CD4-positive, alpha-beta T cell (primary cell): ENCODE results near the gene IRX4. TPM values are rescaled to one million over a fixed set of nuclear protein-coding genes. Genes with fewer than 3 reads are reported as not detected.

ENCODE experiments used
- ATAC-seq: fragments of 200-7000 bp; cut with Tn5 transposase; one replicate; pipeline ENCODE4 v1.10.0; 2022; ENCODE audit warnings: mild to moderate bottlenecking; ENCODE audit not compliant: poor library complexity
- CTCF ChIA-PET: fragments of 350-600 bp; sonication (Branson Sonifier 250); formaldehyde crosslinking; loops from one replicate; lab custom pipeline; 2021; ENCODE audit warnings: antibody characterized with exemption, inconsistent platforms; lab: Charles Lee
- POLR2A ChIA-PET: fragments of 350-600 bp; sonication (Branson Sonifier 250); formaldehyde crosslinking; loops from one replicate; lab custom pipeline; 2021; ENCODE audit warnings: antibody characterized with exemption, inconsistent platforms; lab: Charles Lee
- DNase-seq, 14 experiments: peaks; one replicate each; pipeline ENCODE4 v3.0.0-alpha.2; 2013 to 2020; ENCODE audit warnings: mixed read lengths in 2 of 14
- H3K27ac ChIP-seq, 2 donors: one replicate each; pipeline versions ENCODE4 v1.5.1 to v1.7.0; 2013; ENCODE audit warnings: low read length in 2 of 2, low read depth in 1 of 2, mild to moderate bottlenecking in 1 of 2
- H3K27me3 ChIP-seq, 2 experiments: 1 replicate in 1 of 2; 2 replicates in 1 of 2; pipeline versions ENCODE4 v1.6.1 to v1.7.0; 2013; ENCODE audit warnings: low read length in 2 of 2, control low read depth in 1 of 2, mild to moderate bottlenecking in 1 of 2, moderate library complexity in 1 of 2; ENCODE audit not compliant: insufficient read depth in 2 of 2, control insufficient read depth in 1 of 2
- H3K36me3 ChIP-seq: one replicate; pipeline ENCODE4 v1.6.1; 2013; ENCODE audit warnings: low read length, control low read depth; ENCODE audit not compliant: insufficient read depth
- H3K4me1 ChIP-seq: one replicate; pipeline ENCODE4 v1.6.1; 2013; ENCODE audit warnings: low read length, control low read depth; ENCODE audit not compliant: insufficient read depth
- H3K4me3 ChIP-seq: one replicate; pipeline ENCODE4 v1.5.1; 2013; ENCODE audit warnings: mild to moderate bottlenecking, low read length, moderate library complexity
- H3K9me3 ChIP-seq, 2 experiments: 1 replicate in 1 of 2; 2 replicates in 1 of 2; pipeline versions ENCODE4 v1.6.1 to v1.7.0; 2013; ENCODE audit warnings: low read length in 2 of 2, mild to moderate bottlenecking in 2 of 2, control low read depth in 1 of 2, moderate library complexity in 1 of 2; ENCODE audit not compliant: control insufficient read depth in 1 of 2, insufficient read depth in 1 of 2
- H3K27ac Mint-ChIP-seq: one replicate; pipeline ENCODE4 v1.8.0; 2020; ENCODE audit warnings: mixed read lengths
- H3K27me3 Mint-ChIP-seq: one replicate; pipeline ENCODE4 v1.8.0; 2021; ENCODE audit warnings: mixed read lengths
- H3K36me3 Mint-ChIP-seq: one replicate; pipeline ENCODE4 v1.8.0; 2021; ENCODE audit warnings: low read depth, mixed read lengths
- H3K4me1 Mint-ChIP-seq: one replicate; pipeline ENCODE4 v1.8.0; 2021; ENCODE audit warnings: low read depth, mixed read lengths
- H3K4me3 Mint-ChIP-seq: one replicate; pipeline ENCODE4 v1.8.0; 2020; ENCODE audit warnings: mild to moderate bottlenecking, mixed read lengths
- H3K9me3 Mint-ChIP-seq: one replicate; pipeline ENCODE4 v1.8.0; 2020; ENCODE audit warnings: mixed read lengths
- intact Hi-C, 2 experiments: fragments of 100-400 bp; cut with DNase I in 1 of 2; cut with micrococcal nuclease in 1 of 2; formaldehyde crosslinking; loops; one replicate each; pipeline versions ENCODE4 v1.15.1 to v1.9.0; 2023 to 2025; cut with DNase I, micrococcal nuclease
- total RNA-seq, 174 experiments: library from RNA in 2 of 174; stranded (reverse) in 2 of 174; gene quantifications; one replicate each; pipeline ENCODE4 v1.2.3 and lab custom pipeline; 2021 to 2026
- TF ChIP-seq, protein P1 (sequence below): fragments of 200-600 bp; IDR thresholded peaks from one replicate; pipeline ENCODE4 v1.8.0; 2022; ENCODE audit warnings: antibody characterized with exemption, mild to moderate bottlenecking

The IRX4 gene
- total RNA-seq, 2 experiments from 2014 or later: not detected

- no peak overlapping the region for H3K4me3 ChIP-seq
- no peak for DNase-seq
- H3K36me3 ChIP-seq: no peaks in the 10 kb centered on the region
- ChIA-PET POLR2A (no interaction called here), CTCF (no interaction called here)
- Mint-ChIP-seq H3K4me3 (no peak overlapping the region), H3K4me1 (no peaks in the 10 kb centered on the region), H3K27me3 (peaks cover 54% of the 10 kb centered on the region), H3K27ac (no peak overlapping the region), H3K36me3 (no peaks in the 10 kb centered on the region), H3K9me3 (no peaks in the 10 kb centered on the region)
- H3K9me3 ChIP-seq: peaks cover 0 to 5% of the 10 kb centered on the region in 2 experiments
- no peaks in the 10 kb centered on the region for H3K4me1 ChIP-seq
- peaks cover 3 to 4% of the 10 kb centered on the region in 2 experiments for H3K27me3 ChIP-seq
- TF ChIP-seq, protein P1, sequence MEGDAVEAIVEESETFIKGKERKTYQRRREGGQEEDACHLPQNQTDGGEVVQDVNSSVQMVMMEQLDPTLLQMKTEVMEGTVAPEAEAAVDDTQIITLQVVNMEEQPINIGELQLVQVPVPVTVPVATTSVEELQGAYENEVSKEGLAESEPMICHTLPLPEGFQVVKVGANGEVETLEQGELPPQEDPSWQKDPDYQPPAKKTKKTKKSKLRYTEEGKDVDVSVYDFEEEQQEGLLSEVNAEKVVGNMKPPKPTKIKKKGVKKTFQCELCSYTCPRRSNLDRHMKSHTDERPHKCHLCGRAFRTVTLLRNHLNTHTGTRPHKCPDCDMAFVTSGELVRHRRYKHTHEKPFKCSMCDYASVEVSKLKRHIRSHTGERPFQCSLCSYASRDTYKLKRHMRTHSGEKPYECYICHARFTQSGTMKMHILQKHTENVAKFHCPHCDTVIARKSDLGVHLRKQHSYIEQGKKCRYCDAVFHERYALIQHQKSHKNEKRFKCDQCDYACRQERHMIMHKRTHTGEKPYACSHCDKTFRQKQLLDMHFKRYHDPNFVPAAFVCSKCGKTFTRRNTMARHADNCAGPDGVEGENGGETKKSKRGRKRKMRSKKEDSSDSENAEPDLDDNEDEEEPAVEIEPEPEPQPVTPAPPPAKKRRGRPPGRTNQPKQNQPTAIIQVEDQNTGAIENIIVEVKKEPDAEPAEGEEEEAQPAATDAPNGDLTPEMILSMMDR: no peak
- ATAC-seq: no peak
- intact Hi-C loops: no loop called here
- H3K27ac ChIP-seq: no peak overlapping the region
Observed at GRCh38 chr5:1897816-1898450, 15.2 kb upstream of the IRX4 start.

DNA sequence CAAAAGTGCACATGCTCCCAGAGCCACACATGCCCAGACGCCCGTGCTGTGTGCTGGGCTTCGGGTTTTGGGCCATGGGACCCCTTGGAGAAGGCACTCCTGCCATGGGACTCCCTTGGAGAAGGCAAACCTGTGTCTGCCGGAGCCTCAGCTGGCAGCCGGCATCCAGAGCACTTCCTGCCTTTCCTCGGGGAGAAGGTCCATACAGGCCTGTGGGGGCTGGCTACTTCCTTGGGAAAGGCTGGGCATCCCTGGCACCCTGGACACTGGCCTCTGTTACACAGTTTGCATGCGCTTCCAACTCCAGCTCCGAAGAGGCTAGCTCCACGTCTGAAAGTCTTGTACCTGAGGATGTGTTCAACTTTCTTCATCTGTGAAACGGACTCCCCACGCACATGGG is 14.7 kb upstream of the IRX4 start:
- peaks cover 54% of the 10 kb centered on the region for H3K27me3 Mint-ChIP-seq
- peaks cover 0 to 5% of the 10 kb centered on the region in 2 experiments for H3K9me3 ChIP-seq
- no peak overlapping the region for H3K4me3 Mint-ChIP-seq
- TF ChIP-seq, protein P1: no peak
- H3K4me3 ChIP-seq: no peak overlapping the region
- H3K36me3 ChIP-seq: no peaks in the 10 kb centered on the region
- H3K4me1 ChIP-seq: no peaks in the 10 kb centered on the region
- ChIA-PET POLR2A (no interaction called here), CTCF (no interaction called here)
- H3K4me1 Mint-ChIP-seq: no peaks in the 10 kb centered on the region
- H3K9me3 Mint-ChIP-seq: no peaks in the 10 kb centered on the region
- H3K36me3 Mint-ChIP-seq: no peaks in the 10 kb centered on the region
- H3K27ac ChIP-seq: no peak overlapping the region
- H3K27ac Mint-ChIP-seq: no peak overlapping the region
- intact Hi-C loops: no loop called here
- DNase-seq (no peak), ATAC-seq (no peak)
- peaks cover 3% of the 10 kb centered on the region in 2 experiments for H3K27me3 ChIP-seq

- peaks cover 0 to 5% of the 10 kb centered on the region in 2 experiments for H3K9me3 ChIP-seq
- CTCF ChIA-PET: no interaction called here
- Mint-ChIP-seq H3K9me3 (no peaks in the 10 kb centered on the region), H3K27ac (no peak overlapping the region), H3K4me1 (no peaks in the 10 kb centered on the region), H3K27me3 (peaks cover 48% of the 10 kb centered on the region), H3K36me3 (no peaks in the 10 kb centered on the region), H3K4me3 (no peak overlapping the region)
- no peaks in the 10 kb centered on the region for H3K4me1 ChIP-seq
- no peak for ATAC-seq
- intact Hi-C loops: no loop called here
- peaks cover 0 to 3% of the 10 kb centered on the region in 2 experiments for H3K27me3 ChIP-seq
- TF ChIP-seq, protein P1: no peak
- POLR2A ChIA-PET: no interaction called here
- no peak overlapping the region for H3K4me3 ChIP-seq
- no peak overlapping the region for H3K27ac ChIP-seq
- H3K36me3 ChIP-seq: no peaks in the 10 kb centered on the region
- DNase-seq: no peak
Observed at GRCh38 chr5:1896602-1897376, 14.1 kb upstream of the IRX4 start.
